Fibroblast of lung (primary cell): Measurements from ENCODE around the gene LENG1. TPM values are rescaled to one million over a fixed set of nuclear protein-coding genes. Genes with fewer than 3 reads are reported as not detected.

Source experiments
- DNase-seq, 2 donors: peaks; one replicate each; pipeline versions ENCODE4 v3.0.0 to v3.0.0-alpha.2; 2010; ENCODE audit warnings: low read depth in 2 of 2
- H2AFZ ChIP-seq: 2 replicates; pipeline ENCODE4 v1.5.1; 2012; ENCODE audit warnings: low read length, control low read depth, inconsistent platforms
- H3K27ac ChIP-seq: 2 replicates; pipeline ENCODE4 v1.5.1; 2011; ENCODE audit warnings: low read length, control low read depth; ENCODE audit not compliant: insufficient read depth
- H3K27me3 ChIP-seq: 2 replicates; pipeline ENCODE4 v1.5.1; 2011; ENCODE audit warnings: mild to moderate bottlenecking, low read length; ENCODE audit not compliant: control insufficient read depth, insufficient read depth
- H3K36me3 ChIP-seq: 2 replicates; pipeline ENCODE4 v1.5.1; 2011; ENCODE audit warnings: low read length; ENCODE audit not compliant: control insufficient read depth, insufficient read depth
- H3K4me1 ChIP-seq: 2 replicates; pipeline ENCODE4 v1.5.1; 2011; ENCODE audit warnings: low read length; ENCODE audit not compliant: control insufficient read depth, insufficient read depth; ENCODE audit errors: extremely low read depth
- H3K4me2 ChIP-seq: 2 replicates; pipeline ENCODE4 v1.5.1; 2011; ENCODE audit warnings: low read length, control low read depth; ENCODE audit not compliant: insufficient read depth; ENCODE audit errors: extremely low read depth
- H3K4me3 ChIP-seq, 4 experiments: fragments of 200-600 bp in 1 of 4; sonication (generic) in 1 of 4; replicated peaks in 1 of 4; 2 replicates each; pipeline ENCODE4 v1.5.1; 2011 to 2016; ENCODE audit warnings: low read length in 4 of 4, low read depth in 3 of 4, mild to moderate bottlenecking in 3 of 4, control low read depth in 2 of 4, inconsistent platforms in 1 of 4, mixed read lengths in 1 of 4; ENCODE audit not compliant: insufficient read depth in 1 of 4; ENCODE audit errors: control extremely low read depth in 1 of 4
- H3K79me2 ChIP-seq: 2 replicates; pipeline ENCODE4 v1.5.1; 2012; ENCODE audit warnings: mild to moderate bottlenecking, low read length, inconsistent platforms; ENCODE audit not compliant: control insufficient read depth, insufficient read depth
- H3K9ac ChIP-seq: 2 replicates; pipeline ENCODE4 v1.5.1; 2011; ENCODE audit warnings: mild to moderate bottlenecking, low read length, control low read depth; ENCODE audit not compliant: insufficient read depth
- H3K9me3 ChIP-seq: 2 replicates; pipeline ENCODE4 v1.5.1; 2012; ENCODE audit warnings: low read depth, low read length; ENCODE audit not compliant: control insufficient read depth, insufficient read depth
- H4K20me1 ChIP-seq: 2 replicates; pipeline ENCODE4 v1.5.1; 2011; ENCODE audit warnings: low read length; ENCODE audit not compliant: control insufficient read depth, insufficient read depth; ENCODE audit errors: extremely low read depth
- CTCF ChIP-seq, 2 donors: IDR thresholded peaks in 1 of 2; conservative IDR thresholded peaks in 1 of 2; 1 replicate in 1 of 2; 2 replicates in 1 of 2; pipeline ENCODE4 v1.5.1; 2011 to 2012; ENCODE audit warnings: low read length in 2 of 2, control low read depth in 1 of 2, inconsistent platforms in 1 of 2, low read depth in 1 of 2, mild to moderate bottlenecking in 1 of 2
- EZH2 ChIP-seq: IDR thresholded peaks from 2 replicates; pipeline ENCODE4 v1.5.1; 2012; ENCODE audit warnings: low read length, control low read depth, mild to moderate bottlenecking; ENCODE audit errors: missing control alignments
- polyA plus RNA-seq, 2 donors: library from polyadenylated mRNA; depleted of rRNA in 1 of 2; stranded (reverse) in 1 of 2; unstranded in 1 of 2; fragments of >200 nt; gene quantifications; 2 replicates each; pipeline ENCODE4 v1.2.1, GENCODE V29; 2011 to 2012; ENCODE audit warnings: missing spikeins in 1 of 2
- total RNA-seq: library from RNA; depleted of rRNA; stranded (reverse); fragments of >200 nt; gene quantifications from 2 replicates; pipeline ENCODE4 v1.2.1, GENCODE V29; 2014

The LENG1 gene
- total and polyA plus RNA-seq, 2 donors (not counting 1 experiment from before 2014, with no cell fraction given) = 3.2 to 7.3 TPM

GRCh38 chr19:54123682-54124081 lies 35.8 kb downstream of the LENG1 start:
- Histone ChIP-seq H3K79me2 (no peaks in the 10 kb centered on the region), H3K4me2 (no peak overlapping the region), H3K9ac (no peak overlapping the region), H3K27me3 (no peaks in the 10 kb centered on the region), H3K9me3 (no peaks in the 10 kb centered on the region), H2AFZ (no peak overlapping the region), H3K36me3 (peaks cover 22% of the 10 kb centered on the region), H4K20me1 (no peaks in the 10 kb centered on the region), H3K4me3 (no peak overlapping the region), H3K27ac (no peak overlapping the region), H3K4me1 (no peaks in the 10 kb centered on the region)
- no peak for DNase-seq
- TF ChIP-seq EZH2 = no peak
- TF ChIP-seq CTCF (conservative IDR thresholded peaks at IDR 0.05 in 1 of 2, IDR thresholded peaks at IDR 0.05 in 1 of 2; ENCODE audit: low read depth in 1 of 2, low read length in 2 of 2) = no peak

- Histone ChIP-seq H3K4me1 (peaks cover 2% of the 10 kb centered on the region), H3K36me3 (peaks cover 16% of the 10 kb centered on the region), H3K27ac (no peak overlapping the region), H3K9me3 (no peaks in the 10 kb centered on the region), H3K4me3 (no peak overlapping the region), H3K79me2 (peaks cover 12% of the 10 kb centered on the region), H4K20me1 (no peaks in the 10 kb centered on the region), H3K9ac (no peak overlapping the region), H3K4me2 (no peak overlapping the region), H3K27me3 (no peaks in the 10 kb centered on the region), H2AFZ (no peak overlapping the region)
- DNase-seq = no peak
- TF ChIP-seq CTCF (conservative IDR thresholded peaks at IDR 0.05 in 1 of 2, IDR thresholded peaks at IDR 0.05 in 1 of 2; ENCODE audit: low read depth in 1 of 2, low read length in 2 of 2) (no peak), EZH2 (no peak)
Observed at GRCh38 chr19:54121259-54121658, 38.3 kb downstream of the LENG1 start.

GRCh38 chr19:54115109-54116063 lies 44.1 kb downstream of the LENG1 start, which contains the start of the genes PRPF31 and TFPT:
TSS of gene PRPF31 (plus strand) at chr19:54115754. CDS start at chr19:54118279, 2,525 bp downstream.
TSS of gene TFPT (minus strand) at chr19:54115657. CDS start at chr19:54115269, 388 bp downstream.
- Histone ChIP-seq H3K27ac (peak within 1 kb of the TSS; percentile 73), H3K9me3 (no peaks in the 10 kb centered on the region), H3K27me3 (no peaks in the 10 kb centered on the region), H3K4me2 (peak within 1 kb of the TSS; percentile 99), H3K9ac (peak within 1 kb of the TSS; percentile 64), H3K4me3 (peak within 1 kb of the TSS; percentile 49 to 97 (median 82)), H3K4me1 (peaks cover 2% of the 10 kb centered on the region), H2AFZ (peak within 1 kb of the TSS; percentile 72), H3K79me2 (peaks cover 22% of the 10 kb centered on the region), H3K36me3 (peaks cover 9% of the 10 kb centered on the region), H4K20me1 (no peaks in the 10 kb centered on the region)
- TF ChIP-seq EZH2 (no peak), CTCF (conservative IDR thresholded peaks at IDR 0.05 in 1 of 2, IDR thresholded peaks at IDR 0.05 in 1 of 2; ENCODE audit: low read depth in 1 of 2, low read length in 2 of 2) (no peak)
- DNase-seq = peak; percentile 98 to 99
